Left forelimb (tissue), 1 donor: ENCODE data around the gene KCNC4.

Experiments
- DNase-seq: peaks from one replicate; pipeline ENCODE4 v3.0.0-alpha.2; 2018; ENCODE audit warnings: low spot score

KCNC4 gene

DNA sequence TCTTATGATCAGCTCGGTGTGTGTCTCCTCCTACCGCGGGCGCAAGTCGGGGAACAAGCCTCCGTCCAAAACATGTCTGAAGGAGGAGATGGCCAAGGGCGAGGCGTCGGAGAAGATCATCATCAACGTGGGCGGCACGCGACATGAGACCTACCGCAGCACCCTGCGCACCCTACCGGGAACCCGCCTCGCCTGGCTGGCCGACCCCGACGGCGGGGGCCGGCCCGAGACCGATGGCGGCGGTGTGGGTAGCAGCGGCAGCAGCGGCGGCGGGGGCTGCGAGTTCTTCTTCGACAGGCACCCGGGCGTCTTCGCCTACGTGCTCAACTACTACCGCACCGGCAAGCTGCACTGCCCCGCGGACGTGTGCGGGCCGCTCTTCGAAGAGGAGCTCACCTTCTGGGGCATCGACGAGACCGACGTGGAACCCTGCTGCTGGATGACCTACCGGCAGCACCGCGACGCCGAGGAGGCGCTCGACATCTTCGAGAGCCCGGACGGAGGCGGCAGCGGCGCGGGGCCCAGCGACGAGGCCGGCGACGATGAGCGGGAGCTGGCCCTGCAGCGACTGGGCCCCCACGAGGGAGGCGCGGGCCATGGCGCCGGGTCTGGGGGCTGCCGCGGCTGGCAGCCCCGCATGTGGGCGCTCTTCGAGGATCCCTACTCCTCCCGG is 1.5 kb downstream of the KCNC4 start:
- no peak for DNase-seq

DNA sequence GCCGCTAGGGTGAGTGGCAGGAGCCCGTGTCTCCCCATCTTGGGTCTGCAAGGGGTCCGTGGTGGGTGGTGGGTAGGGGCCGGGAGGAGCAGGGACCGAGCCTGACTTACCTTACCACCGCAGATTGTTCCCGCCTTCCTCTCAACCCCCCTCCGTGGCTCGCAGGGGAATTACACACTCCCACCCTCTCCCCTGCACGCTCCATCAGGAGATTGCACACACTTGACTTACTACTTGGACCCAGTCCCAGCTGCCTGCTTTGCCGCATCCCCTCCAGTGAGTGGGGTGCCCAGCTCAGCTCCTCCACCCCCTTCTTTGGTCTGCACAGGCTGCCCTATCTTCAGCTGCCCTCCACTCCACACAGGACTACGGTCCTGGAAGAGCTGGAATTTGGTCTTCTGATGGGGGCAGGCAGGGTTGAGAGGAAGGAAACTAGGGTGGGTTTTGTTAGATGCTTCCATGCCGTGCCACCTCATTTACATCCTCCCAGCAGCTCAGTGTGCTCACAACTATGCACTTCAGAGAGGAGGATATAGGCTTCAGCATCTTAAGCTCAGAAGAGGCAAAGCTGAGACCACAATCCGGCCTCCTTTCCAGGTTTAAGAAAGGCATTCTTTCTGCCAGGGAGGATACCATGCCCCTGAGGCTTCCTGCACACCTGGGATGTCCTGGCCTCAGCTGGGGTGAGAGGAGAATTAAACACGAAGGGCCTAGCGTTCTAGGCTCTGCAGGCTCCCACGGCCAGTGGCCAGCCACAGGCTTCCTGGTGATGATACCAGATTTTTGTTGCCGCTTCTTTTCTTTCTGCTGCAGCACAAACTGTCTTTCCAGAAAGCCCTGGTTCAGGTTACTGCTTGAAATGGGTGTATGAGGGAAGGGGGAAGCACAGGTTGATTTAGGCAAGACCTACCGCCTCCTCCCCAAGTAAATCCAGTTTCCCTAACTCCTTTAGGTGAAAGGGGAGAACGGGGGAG is 2.3 kb downstream of the KCNC4 start:
- DNase-seq = no peak

DNA sequence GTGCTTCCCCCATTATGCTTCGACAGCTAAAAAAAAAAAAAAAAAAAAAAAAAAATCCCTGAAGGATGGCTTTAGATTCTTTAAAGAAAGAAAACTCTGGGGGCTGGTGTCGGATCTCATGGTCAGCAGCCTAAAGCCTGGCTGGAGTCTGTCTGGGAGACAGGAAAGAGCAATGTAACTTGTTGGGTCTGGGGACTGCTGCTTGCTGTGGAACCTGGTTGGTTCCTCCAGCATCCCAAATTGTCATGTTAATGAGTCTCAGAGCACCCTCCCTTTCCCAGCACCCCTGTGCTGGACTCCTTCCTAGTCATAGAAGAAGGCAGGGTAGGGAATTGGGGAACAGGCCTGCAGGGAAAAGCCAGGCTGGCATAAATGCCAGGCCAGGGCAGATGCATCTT is 3.0 kb downstream of the KCNC4 start:
- DNase-seq = no peak

DNA sequence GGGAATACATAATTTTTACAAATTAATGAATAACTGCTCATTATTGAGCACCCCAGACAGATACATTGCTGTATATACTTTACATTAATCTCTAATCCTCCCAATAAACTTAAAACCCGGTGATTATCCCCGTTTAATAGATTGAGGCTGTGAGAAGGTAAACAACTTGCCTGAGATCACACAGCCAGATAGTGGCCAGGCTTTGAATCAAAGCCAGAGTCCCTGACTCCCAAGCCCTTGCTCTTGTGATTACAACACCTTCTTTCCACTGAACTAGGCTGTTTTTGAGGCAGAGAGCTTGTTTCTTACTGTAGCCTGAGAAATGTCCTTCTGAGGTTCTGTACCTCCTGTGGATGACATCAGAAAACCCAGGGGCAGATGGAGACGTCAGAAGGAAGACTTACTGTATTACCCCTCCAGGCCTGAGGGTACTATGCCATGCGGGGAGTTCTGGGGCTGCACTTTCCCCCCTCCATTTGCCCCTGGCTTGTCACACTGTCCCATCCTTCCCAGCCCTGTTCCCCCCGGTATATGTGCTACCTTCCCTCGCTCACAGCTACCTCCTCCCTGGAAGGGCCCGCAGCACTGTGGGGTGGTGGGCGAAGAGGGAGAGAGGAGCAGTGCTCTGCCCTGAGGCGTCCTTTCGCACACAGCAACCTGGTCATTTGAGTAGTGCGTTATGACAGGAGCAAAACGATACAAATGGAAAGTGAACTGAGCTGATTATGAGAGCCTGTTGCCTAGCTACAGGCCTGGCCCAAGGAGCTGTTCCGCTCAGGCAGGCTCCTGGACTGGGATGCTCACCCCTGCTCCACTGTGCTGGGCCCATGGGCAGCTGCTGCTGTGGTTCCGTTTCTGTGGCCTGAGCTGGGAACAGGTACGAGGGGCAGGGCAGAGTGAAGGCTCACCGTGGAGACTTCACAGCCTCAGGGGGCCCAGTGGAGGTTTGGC is 4.6 kb downstream of the KCNC4 start:
- no peak for DNase-seq

DNA sequence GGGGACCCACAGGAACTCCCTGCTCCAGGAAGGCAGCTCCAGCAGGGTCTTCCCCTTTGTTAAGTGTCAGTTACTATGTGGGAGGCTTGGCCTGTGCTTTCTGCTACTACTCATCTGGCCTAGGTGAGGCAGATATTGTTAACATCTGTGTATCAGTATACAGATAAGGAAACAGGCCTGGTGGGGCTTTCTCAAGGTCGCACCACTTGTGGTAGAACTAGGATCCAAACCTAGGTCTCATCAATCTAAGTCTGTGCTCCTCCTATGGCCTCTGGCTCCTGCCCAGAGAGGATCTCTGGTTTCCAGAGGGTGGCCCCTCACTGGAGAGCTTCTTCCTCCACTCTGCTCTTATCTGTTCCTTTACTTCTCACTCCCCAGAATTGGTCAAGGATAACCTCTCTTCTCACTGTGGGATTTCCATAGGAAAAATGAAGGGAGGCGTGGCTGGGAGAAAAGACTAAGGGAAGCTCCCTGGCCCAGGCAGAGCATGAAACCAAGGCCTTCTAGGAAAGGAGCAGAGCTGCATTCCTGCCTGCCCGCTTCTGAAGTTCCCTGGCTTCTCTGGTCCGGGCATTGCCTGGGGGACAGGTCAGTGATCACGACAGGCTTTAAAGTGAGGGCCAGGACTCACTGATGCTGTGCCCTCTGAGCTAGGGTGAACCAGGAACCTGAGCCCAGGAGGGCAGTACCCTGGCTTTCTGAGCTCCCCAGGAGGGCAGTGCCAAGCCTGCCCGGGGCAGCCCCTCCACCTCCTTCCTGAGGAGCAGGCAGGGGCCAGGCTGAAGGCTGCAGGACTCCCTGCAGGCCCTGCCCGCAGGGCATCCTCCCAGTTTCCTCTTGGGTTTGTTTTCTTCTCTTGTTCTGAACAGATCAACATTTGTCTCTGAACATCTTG is 5.8 kb downstream of the KCNC4 start:
- DNase-seq = no peak

DNA sequence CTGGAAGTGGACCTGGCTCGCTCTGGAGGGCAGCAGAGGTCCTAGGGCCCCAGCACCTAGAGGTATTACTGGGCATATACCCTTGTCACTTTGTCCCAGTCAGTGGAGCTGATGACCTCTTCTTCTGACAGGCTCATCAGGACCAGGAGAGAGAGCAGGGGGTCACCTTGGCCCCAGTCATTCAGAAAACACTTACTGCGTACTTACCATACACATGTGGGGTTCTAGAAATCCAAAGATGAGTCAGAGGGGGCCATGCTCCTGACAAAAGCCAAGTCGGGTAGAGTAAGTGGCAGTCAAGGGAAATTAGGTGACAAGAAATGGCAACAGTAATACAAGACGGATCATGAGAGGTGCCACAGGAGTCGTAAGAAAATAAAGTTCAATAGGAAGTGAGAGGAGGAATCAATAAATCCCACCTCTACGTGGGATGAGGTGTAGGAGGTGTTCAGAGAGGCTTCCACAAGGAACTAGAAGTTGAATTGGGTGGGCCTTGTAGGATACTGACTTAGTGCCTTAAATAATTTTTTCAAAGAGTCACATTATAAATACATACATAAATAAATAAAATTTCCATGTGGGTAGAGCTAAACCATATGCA is 6.8 kb downstream of the KCNC4 start:
- DNase-seq = no peak

DNA sequence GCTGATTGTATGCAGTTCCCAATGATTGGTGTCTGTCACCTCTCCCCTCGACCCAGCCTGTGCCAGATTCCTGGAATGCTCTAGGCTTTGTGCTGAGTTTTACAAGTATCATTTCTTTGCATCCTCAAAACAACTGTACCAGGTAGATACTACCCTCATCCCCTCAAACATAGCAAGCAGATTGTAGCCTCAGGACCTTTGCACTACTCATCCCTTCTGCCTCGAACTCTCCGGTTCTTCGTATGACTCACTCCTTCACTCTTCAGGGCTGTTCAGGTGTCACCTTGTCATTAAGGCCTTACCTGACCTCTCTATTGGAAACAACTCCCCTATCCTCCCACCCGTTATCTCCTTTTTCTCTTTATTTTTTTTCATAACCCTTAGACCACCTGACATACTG is 8.0 kb downstream of the KCNC4 start:
- DNase-seq = no peak

DNA sequence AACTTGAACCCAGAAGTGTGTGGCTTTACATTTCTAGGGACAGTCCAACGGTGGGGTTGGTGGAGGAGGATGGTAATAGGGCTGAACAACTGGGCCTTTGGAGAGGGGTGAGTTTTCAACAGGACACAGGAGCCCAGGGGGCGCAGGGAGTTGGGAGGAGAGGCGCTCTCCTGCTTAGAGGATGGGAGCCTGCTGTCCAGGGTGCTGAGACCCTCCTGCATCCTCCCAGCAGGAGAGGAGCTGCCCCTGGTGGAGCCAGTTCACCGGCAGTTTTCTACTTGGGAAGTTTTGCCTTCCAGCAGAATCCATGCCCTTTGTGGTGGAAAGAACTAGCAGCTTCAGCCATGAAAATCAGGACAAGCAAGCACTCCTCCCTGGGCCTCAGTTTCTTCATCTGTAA is 8.6 kb downstream of the KCNC4 start:
- no peak for DNase-seq

DNA sequence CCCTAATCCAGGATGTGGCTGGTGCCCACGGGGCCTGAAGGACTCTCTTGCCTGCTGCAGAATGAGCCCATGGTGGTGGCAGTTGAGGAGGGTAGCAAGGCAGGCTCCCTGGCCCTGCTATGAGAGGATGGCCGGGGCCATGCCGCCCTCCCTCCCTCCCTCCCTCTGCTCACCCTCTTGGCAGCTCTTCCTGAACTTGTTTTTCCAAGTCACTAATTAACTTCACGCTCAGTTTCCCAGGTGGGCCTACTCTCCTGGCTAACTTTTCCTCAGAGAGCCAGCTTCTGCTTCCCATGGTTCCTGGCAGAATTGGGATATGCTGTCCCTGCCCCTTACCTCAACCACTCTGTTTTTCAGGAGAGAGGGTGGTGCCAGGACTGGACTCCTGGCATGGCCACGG is 10.2 kb downstream of the KCNC4 start:
- no peak for DNase-seq

DNA sequence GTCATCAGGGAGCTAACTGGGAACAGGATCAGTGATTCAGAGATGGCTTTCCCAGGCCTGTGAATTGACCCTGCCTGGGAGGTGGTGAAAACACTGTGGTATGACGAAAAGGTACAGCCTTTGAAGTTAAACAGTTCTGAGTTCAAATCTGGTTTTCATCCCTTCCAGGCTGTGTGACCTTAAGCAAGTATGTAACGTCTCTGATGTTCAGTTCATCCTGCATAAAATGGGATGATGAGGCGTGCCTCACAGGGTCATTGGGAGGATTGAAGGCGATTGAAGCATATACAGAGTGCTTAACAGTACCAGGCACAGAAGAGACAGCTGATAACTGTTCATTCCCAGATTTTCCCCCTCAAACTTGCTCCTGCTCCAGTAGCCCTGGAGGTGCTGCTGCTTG is 11.0 kb downstream of the KCNC4 start:
- no peak for DNase-seq

DNA sequence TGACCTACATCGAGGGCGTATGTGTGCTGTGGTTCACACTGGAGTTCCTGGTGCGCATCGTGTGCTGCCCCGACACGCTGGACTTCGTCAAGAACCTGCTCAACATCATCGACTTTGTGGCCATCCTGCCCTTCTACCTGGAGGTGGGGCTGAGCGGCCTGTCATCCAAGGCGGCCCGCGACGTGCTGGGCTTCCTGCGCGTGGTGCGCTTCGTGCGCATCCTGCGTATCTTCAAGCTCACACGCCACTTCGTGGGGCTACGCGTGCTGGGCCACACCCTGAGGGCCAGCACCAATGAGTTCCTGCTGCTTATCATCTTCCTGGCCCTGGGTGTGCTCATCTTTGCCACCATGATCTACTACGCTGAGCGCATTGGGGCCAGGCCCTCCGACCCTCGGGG is 13.0 kb downstream of the KCNC4 start:
- no peak for DNase-seq

DNA sequence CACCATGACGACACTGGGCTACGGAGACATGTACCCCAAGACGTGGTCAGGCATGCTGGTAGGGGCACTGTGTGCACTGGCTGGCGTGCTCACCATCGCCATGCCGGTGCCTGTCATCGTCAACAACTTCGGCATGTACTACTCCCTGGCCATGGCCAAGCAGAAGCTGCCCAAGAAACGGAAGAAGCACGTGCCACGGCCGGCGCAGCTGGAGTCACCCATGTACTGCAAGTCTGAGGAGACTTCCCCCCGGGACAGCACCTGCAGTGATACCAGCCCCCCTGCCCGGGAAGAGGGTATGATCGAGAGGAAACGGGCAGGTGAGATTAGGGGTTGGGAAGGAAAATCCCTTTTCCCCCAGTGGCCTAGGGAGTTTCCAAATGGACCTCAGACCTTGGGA is 13.5 kb downstream of the KCNC4 start:
- no peak for DNase-seq

DNA sequence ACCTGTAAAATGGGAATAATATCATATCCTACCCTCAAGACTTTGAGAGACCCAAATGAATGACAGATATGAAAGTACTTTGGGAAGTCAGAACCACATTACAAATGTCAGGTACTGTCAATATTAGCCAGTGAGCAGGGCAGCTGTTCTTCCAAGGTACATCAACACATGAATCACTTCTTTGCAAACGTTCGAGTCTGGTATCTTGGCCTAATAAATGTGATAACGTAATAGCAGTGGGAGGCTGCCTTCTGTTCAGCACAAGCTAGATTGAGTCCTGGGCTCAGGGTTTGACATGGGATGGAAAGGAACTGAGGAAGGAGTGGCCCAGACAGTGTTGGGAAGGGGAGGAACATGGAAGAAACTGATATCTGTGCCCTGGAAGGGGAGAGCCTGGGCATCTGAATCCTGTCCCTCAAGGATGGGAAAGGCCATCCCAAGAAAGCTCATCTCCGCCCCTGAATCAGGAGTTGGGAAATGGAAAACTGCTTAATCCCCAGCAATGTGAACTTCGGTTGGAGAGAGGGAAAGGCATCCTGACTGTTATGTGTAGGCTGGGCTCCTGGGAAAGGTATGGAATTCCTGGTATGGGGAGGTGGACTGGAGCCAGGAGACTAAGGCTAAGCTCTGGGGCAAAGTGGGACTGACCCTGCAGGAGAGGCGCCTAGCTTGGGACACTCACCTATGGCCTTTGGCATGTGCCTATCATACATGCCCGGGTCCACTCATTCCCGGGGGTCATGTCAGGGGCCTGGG is 14.3 kb downstream of the KCNC4 start:
- no peak for DNase-seq

DNA sequence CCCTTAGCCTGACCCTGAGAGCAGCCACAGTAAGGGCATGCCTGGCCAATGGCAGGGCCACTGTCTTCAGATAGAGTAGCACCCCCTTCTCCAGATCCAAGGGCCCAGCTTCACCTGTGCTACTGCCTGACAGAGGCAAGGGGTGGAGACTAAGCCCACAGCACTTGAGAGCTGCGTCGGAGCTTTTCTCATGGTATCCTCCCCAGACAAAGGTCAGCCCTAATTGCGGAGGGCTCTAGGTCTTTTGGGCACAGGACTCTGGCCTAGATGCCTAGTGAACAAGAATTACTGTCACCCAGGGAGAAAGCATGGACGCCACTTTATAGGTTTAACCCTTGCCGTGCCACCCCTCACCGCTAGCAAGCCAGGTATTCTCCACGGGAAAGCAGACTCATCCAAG is 15.1 kb downstream of the KCNC4 start:
- DNase-seq = no peak

DNA sequence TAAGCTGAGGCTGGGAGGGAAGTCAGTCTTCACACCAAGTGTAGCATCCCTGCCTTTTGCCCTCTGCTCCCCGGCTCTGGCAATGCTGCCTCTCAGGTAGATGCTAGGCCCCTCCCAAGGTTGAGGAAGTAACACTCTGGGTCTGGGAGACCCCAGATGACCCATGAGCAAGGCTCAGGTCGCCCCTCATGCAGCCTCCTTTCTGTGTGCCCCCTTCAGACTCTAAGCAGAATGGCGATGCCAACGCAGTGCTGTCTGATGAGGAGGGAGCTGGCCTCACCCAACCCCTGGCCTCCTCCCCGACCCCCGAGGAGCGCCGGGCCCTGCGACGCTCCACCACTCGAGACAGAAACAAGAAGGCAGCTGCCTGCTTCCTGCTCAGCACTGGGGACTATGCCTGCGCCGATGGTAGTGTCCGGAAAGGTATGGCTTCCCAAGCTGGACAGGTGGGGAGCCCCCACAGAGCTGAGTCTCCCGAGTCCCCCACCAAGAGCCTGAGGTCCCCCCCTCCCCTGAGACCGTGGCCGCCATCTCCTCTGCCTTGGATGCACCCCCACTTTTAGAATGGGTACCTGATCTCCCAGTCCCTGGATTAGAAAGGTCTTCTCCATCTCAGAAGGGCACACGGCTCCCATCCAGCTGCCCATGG is 15.8 kb downstream of the KCNC4 start:
- no peak for DNase-seq

DNA sequence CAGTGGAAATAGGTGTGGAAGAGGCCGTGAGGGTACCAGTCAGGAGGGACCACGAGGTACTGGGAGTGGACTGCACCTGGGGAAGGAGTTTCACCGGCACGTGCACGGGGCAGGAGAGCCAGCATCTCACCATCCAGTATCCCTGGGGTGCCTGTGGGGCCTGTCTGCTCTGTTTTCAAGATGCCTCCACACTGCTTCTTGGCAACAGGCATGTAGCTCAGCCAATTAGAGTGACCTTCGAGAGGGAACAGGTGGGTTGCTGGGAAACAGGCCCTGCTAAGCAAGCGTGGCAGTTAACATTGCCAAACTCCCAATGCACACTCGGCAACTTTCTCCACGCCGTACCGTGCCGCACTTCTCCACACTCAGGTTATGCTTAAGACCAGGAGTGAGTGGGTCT is 17.7 kb downstream of the KCNC4 start:
- DNase-seq = no peak

DNA sequence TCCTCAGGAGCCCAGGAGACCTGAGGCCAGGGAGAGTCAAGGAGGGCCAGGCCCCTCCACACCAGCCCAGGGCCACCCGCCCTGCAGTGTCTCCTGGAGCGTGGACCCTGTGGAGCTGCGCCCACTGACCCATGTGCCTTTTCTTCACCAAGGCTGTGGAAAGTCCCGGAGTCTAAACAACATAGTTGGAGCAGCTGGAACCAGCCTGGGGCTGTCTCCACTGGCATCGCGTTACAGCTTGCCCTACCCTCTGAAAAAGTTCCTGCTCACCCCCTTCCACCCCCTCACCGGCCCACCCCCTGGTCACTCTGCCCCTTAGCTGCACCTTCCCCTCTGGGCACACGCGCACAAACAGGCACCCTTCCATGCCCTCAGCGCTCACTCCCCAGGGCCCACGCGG is 18.3 kb downstream of the KCNC4 start:
- DNase-seq = no peak

DNA sequence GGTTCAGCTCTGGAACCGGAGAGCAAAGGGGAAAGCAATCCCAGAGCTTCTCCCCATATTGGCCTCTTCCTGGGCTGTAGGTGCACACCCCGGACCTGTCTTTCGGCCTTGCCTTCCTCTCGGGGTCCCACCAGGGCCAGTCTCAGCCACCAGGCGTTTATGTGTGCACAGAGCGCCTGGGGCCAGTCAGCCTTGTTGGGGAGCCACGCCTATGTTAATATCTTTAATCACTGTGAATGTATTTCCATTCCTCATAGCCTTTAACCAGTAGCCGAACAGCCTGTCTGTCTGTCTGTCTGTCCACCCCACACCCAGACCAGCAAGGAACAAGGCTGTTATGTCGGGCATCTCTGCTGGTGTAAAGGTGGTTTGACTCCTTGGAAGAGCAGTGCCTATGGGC is 18.8 kb downstream of the KCNC4 start:
- DNase-seq = no peak

DNA sequence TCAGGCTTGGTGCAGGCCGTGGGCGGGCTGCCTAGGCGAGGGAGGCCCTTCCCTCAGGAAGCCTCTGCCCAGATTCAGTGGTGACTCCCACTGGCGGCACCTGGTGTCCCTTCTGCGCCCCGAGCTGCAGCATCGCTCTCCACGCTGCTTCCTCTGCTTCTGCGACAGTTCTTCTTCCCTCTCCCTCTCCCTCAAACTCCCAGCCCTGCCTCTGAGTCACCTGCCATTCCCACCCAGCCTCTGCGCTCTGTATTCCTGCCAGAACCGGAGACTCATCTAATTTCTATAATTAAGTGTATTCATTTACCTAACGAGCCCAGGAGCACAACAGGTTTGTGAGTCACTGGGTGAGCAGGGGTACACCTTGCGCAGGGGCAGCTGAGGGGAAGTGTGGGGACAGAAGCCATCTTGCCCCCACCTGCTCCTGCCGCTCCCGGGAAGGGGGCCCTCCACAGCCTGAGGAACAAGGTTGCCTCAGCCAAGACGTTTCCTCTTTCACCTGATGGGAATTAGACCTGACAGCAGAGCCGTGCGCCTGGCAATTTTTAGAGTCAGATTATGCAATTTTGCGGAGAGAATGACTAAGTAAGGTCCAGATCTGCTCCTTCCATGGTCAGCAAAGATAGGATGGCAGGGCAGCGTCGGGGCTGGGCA is 19.4 kb downstream of the KCNC4 start:
- DNase-seq = no peak
